ENCODE measurements around the gene CNOT1.

Gene CNOT1

GRCh38 chr16:58541711-58542110 lies 87.9 kb downstream of the CNOT1 start:
- TF ChIP-seq, protein P1, sequence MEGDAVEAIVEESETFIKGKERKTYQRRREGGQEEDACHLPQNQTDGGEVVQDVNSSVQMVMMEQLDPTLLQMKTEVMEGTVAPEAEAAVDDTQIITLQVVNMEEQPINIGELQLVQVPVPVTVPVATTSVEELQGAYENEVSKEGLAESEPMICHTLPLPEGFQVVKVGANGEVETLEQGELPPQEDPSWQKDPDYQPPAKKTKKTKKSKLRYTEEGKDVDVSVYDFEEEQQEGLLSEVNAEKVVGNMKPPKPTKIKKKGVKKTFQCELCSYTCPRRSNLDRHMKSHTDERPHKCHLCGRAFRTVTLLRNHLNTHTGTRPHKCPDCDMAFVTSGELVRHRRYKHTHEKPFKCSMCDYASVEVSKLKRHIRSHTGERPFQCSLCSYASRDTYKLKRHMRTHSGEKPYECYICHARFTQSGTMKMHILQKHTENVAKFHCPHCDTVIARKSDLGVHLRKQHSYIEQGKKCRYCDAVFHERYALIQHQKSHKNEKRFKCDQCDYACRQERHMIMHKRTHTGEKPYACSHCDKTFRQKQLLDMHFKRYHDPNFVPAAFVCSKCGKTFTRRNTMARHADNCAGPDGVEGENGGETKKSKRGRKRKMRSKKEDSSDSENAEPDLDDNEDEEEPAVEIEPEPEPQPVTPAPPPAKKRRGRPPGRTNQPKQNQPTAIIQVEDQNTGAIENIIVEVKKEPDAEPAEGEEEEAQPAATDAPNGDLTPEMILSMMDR (IDR thresholded peaks at IDR 0.05; ENCODE audit: insufficient read depth, low read length, missing control alignments) = no peak
- CTCF ChIA-PET = interaction anchor here (1.4 to 2.1 kb wide), 2 partner anchors 18 to 30 kb away, joined by 4 to 5 read pairs; no protein-coding TSS in a partner anchor
- no peak for DNase-seq (ENCODE audit: low read depth, low spot score)
- no peak overlapping the region for H3K4me3 ChIP-seq (ENCODE audit: low read depth, low read length)
- POLR2A ChIA-PET = no interaction called here

DNA sequence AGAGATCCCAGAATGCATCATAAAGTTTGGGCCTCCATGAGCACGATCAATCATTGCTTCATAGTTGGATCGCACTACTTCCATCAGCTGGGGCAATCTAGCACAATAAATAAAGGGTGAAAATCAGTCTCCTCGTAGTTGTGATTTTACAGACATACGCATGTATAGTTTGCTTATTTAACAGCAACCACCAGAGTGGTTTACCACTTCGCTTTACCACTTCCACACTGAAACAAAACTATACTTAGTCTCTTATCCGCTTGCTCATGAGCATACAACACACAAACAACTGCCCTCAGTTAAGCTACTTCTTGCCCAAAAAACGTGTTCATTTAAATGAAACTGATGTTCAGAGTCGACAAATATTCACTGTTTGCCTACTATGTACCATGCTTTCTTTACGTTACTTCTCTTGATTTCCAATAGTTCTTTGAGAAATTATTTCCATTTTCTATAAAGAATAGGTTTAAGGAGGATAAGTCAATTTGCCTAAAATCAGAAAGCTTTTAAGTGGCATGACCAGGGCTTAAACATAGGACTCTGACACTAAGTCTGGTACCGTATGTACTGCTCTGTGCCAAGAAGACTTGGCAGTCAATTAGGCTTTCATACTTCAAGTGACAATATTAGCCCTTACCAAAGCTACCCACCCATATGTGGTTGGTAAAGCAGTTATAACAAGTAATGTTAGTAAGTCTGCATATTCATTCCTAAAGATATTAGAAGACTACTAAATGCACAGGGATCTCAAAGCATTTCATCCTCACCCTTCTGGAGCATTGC lies 92.3 kb downstream of the CNOT1 start:
- DNase-seq (ENCODE audit: low read depth, low spot score) = no peak
- no peak overlapping the region for H3K4me3 ChIP-seq (ENCODE audit: low read depth, low read length)
- CTCF ChIA-PET = interaction anchor here (1.4 kb wide), 1 partner anchor 9 kb away, joined by 4 read pairs; no protein-coding TSS in a partner anchor
- POLR2A ChIA-PET = no interaction called here
- TF ChIP-seq, protein P1 (IDR thresholded peaks at IDR 0.05; ENCODE audit: insufficient read depth, low read length, missing control alignments) = no peak

GRCh38 chr16:58536278-58536677 lies 93.3 kb downstream of the CNOT1 start:
- TF ChIP-seq, protein P1 (IDR thresholded peaks at IDR 0.05; ENCODE audit: insufficient read depth, low read length, missing control alignments) = no peak
- ChIA-PET POLR2A (no interaction called here), CTCF (interaction anchor here (1.4 kb wide), 1 partner anchor 10 kb away, joined by 4 read pairs; no protein-coding TSS in a partner anchor)
- no peak overlapping the region for H3K4me3 ChIP-seq (ENCODE audit: low read depth, low read length)
- no peak for DNase-seq (ENCODE audit: low read depth, low spot score)

GRCh38 chr16:58535100-58535499 lies 94.5 kb downstream of the CNOT1 start:
- DNase-seq (ENCODE audit: low read depth, low spot score) = no peak
- POLR2A ChIA-PET = no interaction called here

GRCh38 chr16:58533751-58534470 lies 95.7 kb downstream of the CNOT1 start:
- DNase-seq (ENCODE audit: low read depth, low spot score) = no peak
- no peak overlapping the region for H3K4me3 ChIP-seq (ENCODE audit: low read depth, low read length)
- TF ChIP-seq, protein P1 (IDR thresholded peaks at IDR 0.05; ENCODE audit: insufficient read depth, low read length, missing control alignments) = no peak
- ChIA-PET CTCF (no interaction called here), POLR2A (no interaction called here)

More at GRCh38 chr16:58535100-58535499, 94.5 kb downstream of the CNOT1 start:
- CTCF ChIA-PET = no interaction called here
- H3K4me3 ChIP-seq (ENCODE audit: low read depth, low read length) = no peak overlapping the region
- TF ChIP-seq, protein P1 (IDR thresholded peaks at IDR 0.05; ENCODE audit: insufficient read depth, low read length, missing control alignments) = no peak

DNA sequence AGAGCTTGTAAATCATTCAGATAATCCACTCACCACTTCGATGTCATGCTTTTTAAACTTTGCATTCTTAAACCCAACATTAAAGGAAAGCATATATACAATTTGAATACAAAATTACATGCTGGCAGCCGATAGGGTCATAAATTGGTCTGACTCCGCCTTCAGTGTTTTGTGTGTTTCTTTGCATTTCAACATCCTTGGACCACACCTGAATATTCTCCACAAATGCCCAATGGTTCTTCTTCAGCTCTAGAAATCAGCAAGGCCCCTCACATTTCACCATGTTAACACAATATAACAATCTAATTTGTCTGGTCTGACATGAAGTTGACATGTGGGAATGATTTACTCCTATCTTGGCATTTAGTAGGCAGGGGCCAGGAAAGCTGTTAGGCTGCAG lies 97.2 kb downstream of the CNOT1 start:
- POLR2A ChIA-PET = no interaction called here
- DNase-seq (ENCODE audit: low read depth, low spot score) = no peak

More for the DNA sequence above, 97.2 kb downstream of the CNOT1 start:
- no peak overlapping the region for H3K4me3 ChIP-seq (ENCODE audit: low read depth, low read length)
- CTCF ChIA-PET = interaction anchor here (1.1 kb wide), 1 partner anchor 10 kb away, joined by 3 read pairs; no protein-coding TSS in a partner anchor
- TF ChIP-seq, protein P1 (IDR thresholded peaks at IDR 0.05; ENCODE audit: insufficient read depth, low read length, missing control alignments) = no peak
